CD4-positive, alpha-beta T cell treated with Interleukin-15 for 1 hour (primary cell): Measurements from ENCODE around the gene USP4.
"Not testable (repeated sequence)": the region's sequence is repeated elsewhere in the genome, so short reads cannot be mapped to it uniquely, and the experiment has no call there.

ENCODE experiments used
- DNase-seq: peaks from one replicate; pipeline ENCODE4 v3.0.0-alpha.2; 2020

Gene USP4

GRCh38 chr3:49351521-49352011 is 11.7 kb upstream of the USP4 start:
- DNase-seq = no peak

DNA sequence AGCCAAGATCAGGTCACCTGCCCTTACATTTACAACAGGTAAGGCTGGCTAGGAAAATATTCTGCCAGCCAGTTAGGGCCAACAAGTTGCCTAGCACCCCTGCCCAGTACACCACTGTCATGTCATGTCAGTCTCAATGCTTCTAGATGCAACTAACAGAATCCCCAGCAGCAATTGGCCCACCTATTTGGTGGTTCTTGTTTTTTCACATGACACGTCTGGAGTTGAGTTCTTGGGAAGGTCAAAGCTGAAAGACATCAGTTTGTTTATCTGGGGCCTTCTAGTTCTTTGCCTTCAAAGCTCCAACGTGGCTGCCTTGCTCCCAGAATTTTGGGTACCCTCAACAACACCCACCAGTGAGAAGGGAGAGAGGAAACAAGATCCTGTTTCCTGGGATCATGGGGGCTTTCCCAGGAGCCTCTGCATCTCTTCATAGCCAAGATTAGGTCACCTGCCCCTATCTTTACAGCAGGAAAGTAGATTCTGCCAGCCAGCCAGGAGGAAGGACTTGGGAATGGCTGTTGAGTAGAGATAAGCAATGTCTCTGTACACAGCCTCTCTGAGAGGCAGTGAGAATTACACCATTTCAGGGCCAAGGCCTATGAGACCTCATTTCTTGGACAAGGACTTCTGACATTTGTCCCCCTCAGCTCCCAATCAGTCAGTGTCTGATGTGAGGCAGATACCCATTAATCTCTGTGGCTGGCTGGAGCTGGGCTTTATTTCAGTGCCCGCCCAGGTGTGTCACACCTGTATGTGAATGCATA is 9.7 kb upstream of the USP4 start:
- DNase-seq = no peak

GRCh38 chr3:49348361-49348760 is 8.5 kb upstream of the USP4 start:
- DNase-seq = not testable (repeated sequence)

GRCh38 chr3:49346797-49347251 is 7.0 kb upstream of the USP4 start:
- no peak for DNase-seq

- no peak for DNase-seq
These were observed 3.3 kb upstream of the USP4 start for GRCh38 chr3:49343163-49343562.

- no peak for DNase-seq
These were observed 2.1 kb upstream of the USP4 start for GRCh38 chr3:49341996-49342395.

DNA sequence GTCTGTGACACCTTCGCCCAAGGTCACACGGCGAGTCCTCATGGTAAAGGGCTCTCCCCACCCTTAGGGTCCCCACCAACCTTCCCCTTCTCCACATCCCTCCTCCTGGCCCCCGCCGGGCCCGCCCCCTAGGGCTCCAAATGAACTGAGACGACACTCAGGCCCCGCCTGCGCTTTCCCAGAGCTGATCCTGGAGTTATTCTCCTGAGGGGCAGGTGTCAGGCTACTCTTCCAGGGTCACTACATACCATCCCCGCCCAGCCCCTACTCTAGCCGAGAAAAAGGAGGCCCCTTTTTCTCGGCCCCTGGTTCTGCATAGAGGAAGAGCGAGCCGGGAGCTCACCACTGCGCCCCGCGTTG is 292 bp downstream of the USP4 start:
- DNase-seq = peak; percentile 21

DNA sequence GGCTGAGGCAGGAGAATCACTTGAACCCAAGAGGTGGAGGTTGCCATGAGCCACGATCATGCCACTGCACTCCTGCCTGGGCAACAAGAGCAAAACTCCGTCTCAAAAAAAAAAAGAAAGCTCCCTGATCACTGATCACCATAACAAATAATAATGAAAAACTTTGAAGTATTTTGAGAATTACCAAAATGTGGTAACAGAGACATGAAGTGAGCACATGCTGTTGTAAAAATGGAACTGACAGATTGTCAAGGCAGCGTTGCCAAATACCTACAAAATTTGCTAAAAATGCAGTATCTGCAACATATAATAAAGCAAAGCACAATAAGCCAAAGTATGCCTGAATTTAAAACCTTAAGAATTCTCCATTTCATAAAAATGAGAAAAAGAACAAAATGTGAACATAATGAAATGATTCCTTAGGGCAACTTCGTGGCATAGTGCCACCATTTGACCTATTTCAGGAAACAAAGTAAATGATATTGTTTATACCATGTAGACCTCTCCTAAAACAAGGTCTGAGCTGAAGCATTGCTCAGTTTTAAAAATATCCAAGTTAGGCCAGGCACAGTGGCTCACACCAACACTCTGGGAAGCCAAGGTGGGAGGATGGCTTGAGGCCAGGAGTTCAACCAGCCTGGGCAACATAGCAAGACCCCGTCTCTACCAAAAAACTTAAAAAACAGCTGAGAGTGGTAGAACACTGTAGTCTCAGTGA is 5.8 kb downstream of the USP4 start:
- DNase-seq = no peak

DNA sequence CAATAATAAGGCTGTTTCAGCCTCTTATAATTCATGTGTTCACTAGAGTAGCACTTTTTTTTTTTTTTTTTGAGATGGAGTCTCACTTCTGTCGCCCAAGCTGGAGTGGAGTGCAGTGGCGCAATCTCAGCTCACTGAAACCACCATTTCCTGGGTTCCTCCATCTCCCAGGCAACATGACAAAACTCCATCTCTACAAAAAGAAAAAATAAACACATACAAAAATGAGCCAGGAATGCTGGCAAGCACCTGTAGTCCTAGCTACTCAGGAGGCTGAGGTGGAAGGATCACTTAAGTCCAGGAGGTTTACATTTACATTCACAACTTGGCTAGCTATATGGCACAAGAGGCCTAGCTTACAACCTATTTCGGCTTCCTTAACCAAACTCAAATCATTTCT is 6.8 kb downstream of the USP4 start:
- peak; percentile 57 for DNase-seq

DNA sequence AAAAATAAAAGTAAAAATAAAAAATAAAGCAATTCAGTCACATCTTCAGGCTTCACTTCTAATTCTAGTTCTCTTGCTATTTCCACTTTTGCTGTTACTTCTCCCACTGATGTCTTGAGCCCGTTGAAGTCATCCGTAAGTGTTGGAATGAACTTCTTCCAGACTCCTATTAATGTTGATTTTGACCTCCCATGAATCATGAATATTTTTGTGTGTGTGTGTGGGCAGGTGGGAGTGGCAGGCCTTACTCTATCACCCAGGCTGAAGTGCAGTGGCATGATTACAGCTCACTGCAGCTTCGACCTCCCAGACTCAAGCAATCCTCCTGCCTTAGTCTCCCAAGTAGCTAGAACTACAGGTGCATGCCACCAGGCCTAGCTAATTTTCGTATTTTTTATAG is 10.7 kb downstream of the USP4 start:
- DNase-seq = no peak

GRCh38 chr3:49328350-49328749 is 11.5 kb downstream of the USP4 start:
- not testable (repeated sequence) for DNase-seq

DNA sequence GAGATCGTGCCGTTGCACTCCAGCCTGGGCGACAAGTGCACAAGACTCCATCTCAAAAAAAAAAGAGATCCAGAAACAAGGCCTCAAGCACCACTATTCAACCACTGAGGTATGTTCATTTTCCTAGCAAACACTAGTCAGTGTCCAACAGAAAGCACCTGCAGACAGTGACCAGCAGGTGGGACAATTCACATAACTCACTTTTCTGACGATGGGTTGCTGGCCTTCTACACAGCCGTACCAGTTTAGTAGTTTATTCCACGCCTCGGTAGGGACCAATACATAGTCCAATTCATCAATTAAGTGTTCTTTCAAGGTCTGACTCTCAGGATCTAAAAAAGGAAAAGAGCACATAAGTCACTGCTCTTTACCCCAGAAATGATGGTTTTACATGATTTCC is 12.4 kb downstream of the USP4 start:
- DNase-seq = no peak

DNA sequence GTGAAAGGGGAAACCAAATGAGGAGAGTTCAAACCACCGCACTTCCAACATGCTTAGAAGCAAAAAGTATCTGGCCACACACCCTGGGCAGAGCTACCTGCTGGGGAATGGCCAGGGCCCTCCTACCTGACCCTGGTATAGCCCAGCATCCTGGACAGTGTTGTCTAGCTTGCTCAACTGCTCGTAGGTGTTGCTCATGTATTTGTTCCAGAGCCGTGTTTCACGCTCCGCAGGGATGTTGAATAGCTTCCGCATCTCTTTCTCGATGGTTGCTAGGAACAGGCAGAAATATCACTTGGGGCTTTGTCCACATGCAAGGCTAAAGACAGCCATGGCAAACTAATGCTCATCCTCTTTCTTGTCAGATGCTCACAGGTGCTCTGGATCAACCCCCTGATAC is 15.1 kb downstream of the USP4 start:
- no peak for DNase-seq

- DNase-seq = no peak
These were observed 23.0 kb downstream of the USP4 start for GRCh38 chr3:49316696-49317457.

GRCh38 chr3:49313896-49314688 is 25.8 kb downstream of the USP4 start:
- DNase-seq = no peak

- no peak for DNase-seq
These were observed 28.6 kb downstream of the USP4 start for GRCh38 chr3:49311283-49311682.

DNA sequence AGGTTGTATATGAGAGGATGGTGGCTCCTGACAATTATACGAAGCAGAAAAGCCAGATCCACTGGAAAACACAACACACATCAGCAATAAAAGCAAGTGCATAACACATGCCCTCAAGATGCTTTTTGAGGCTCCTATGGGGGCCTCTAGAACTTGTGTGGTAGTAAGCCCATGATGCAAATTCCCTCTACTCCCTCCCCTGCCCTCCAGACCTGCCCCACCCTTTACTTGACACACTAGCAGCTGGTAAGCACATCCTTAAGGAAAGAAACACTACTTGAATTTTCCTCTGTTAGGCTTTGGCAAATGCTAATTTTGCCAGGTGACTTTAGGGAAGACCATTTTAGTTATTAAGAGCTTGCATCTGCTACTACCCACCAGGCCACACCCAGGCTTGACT is 29.2 kb downstream of the USP4 start:
- DNase-seq = no peak

DNA sequence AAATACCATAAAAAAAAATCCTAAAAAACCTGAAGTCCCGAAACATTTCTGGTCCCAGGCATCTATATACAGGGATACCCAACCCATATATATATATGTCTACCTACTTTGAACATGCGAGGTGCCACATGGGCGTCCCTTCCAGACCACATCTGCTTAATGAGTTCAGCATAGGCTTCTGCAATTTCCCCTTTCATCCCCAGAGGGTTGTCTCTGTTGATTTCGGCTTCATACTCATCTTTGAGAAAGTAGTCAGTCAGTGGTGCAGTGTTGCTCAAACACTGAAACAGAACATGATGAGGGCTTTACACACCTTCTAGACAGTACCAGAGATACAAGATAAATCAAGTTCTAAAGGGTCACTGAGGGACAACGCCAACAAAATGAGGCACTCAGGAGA is 34.2 kb downstream of the USP4 start:
- no peak for DNase-seq

- DNase-seq = no peak
These were observed 37.2 kb downstream of the USP4 start for GRCh38 chr3:49302613-49303012.

DNA sequence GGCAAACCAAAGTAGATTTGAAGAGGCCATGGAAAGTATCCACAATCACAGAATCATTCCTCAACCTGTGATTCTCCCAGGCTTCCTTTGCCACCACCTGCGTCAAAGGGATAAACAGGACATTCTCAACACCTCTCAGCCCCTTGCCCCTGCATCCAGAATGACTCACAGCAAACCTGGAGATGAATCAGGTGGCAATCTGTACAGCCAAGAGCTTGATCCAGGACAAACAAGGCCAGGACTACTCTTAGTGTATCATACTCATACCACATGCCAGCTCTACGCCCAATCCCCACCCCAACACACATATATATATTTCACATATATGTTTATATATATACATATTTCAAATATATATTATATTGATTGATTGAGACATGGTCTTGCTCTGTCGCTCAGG is 39.3 kb downstream of the USP4 start:
- no peak for DNase-seq

DNA sequence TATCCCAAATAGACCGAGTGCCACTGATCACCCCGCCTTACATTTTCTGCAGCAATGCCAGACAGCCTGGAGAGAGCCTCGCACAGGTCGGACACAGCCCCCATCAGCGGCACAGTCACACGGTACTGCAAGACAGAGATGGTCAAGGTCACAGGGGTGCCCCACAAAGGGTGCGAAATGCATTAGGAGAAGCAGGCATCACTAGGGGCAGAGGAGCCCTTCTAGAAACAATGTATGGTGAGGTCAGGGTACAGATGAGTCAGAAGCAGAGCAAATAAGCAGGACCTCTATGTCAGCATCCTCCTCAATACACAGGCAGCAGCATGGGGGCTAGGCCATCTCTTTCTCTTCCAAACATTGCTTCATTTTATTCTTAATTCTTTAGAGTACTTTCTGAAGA is 41.3 kb downstream of the USP4 start:
- DNase-seq = no peak

GRCh38 chr3:49296781-49297411 is 43.0 kb downstream of the USP4 start:
- DNase-seq = no peak
